ENCODE measurements around the gene FAR2.
"Not testable (repeated sequence)": the region's sequence is repeated elsewhere in the genome, so short reads cannot be mapped to it uniquely, and the experiment has no call there.

The FAR2 gene

DNA sequence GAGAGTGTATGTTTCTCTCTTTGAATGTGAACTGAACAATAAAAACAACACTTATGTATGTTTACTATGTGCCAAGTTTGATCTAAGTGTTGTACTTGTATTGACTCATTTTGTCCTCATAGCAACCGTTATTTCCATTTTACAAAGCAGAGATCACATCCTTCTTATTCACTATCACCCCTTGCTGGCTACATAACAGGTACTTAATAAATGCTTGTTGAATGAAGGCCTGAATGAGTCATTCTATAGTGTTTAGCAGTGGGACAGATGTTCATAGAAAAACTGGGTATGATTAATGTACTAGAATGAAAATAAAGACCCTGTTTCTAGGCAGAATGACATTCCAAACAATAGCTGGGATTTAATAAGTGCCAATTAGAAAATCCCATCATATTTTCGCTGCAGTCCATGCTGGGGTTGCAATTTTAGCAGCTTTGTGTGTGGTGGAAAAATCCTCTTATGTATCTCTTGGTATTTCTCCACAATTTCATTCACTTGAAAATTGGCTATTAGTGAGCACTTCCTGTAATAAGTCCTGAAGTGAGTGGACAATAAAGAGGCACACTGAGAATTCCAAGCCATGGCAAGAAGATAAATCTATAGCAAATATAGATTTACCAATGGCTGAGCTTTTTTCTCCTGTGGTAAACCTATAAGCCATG is 86.0 kb downstream of the FAR2 start:
- DNase-seq (ENCODE audit: low read depth) = no peak

DNA sequence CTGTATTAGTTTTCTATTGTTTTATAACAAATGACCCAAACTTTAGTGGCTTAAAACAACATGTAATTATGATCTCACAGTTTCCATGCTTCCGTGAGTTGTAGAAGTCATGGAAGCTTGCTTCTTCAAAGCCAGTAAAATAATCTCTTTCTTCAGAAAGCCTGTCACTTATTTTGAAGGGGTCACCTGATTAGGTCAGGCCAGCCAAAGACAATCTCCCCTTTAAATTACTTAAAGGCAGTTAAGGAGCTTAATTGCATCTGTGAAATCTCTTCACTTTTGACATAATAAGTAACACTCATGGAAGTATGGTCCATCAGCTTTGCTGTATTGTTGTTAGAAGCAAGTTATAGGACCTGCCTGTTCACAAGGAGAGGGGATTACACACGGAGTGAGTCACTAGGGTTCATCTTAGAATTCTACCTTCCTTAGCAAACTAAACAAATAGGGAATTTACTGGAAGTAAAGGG is 89.8 kb downstream of the FAR2 start:
- DNase-seq (ENCODE audit: low read depth) = no peak

DNA sequence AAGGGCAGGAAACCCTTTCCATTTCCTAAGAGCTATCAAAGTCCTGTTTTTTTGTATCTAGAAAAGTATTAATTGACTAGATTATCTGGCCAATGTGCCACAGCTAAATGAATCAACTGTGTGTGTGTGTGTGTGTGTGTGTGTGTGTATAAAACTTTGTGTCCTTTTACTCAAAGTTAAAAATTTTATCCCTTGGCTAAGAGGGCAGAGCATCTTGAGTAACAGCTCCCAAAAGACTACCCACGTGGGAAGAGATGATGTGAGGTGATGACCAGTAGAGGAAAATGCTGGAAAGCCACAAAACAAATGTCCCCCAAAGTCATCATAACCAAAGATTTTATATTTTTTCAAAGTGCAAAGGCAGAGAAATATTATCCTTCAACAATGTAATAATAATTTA is 90.3 kb downstream of the FAR2 start:
- DNase-seq (ENCODE audit: low read depth) = no peak

DNA sequence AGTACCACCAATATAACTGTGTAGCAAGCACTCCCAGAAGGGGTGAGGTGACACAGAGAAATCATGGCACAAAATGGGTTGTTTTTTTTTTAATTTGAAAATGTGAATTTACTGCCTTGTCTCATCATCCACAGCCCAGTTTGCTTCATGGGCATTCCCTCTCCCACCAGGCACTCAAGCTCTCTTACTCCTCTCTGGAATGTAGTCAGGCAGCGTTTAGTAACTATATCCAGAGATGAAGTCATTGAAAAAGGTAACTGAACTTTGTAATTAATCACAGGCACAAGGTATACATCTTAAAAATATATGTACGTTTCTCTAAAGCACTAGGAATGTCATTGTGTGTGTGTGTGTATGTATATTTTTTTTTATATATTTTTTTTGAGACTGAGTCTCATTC is 91.4 kb downstream of the FAR2 start:
- no peak for DNase-seq (ENCODE audit: low read depth)

DNA sequence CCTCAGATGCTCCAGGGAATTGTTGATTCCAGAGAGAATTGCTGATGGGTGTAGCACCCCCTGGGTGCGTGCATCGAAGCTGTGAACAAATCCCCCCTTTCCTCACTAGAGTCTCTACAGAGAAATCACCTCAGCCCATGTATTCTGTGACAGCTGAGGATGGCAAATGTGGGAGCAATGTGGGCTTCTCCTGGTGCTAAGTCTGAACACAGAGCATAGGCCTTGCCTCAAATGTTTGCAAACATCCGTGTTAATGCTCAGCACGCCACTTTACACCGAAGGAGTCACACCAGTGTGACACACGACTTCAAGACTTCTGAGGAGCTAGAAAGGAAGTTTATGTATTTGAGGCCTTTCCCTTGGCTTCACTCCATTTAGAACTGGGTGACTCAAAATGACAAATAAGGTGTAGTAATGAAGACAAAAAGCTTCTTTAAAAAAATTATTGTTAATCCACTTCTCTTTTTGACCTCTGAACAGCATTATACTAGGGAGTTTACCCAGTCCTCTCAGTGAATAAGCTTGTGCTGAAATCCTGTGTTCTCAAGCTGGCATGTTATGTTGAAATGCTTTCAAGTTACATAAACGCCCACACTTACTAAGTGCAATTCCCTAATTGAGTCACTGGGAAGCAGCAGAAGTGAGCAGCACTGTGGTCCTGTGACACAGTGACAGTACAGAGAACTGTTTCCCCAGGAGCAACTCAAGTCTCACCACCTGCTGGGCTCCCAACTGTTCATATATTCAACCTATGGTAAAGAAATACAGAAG is 92.9 kb downstream of the FAR2 start:
- no peak for DNase-seq (ENCODE audit: low read depth)

DNA sequence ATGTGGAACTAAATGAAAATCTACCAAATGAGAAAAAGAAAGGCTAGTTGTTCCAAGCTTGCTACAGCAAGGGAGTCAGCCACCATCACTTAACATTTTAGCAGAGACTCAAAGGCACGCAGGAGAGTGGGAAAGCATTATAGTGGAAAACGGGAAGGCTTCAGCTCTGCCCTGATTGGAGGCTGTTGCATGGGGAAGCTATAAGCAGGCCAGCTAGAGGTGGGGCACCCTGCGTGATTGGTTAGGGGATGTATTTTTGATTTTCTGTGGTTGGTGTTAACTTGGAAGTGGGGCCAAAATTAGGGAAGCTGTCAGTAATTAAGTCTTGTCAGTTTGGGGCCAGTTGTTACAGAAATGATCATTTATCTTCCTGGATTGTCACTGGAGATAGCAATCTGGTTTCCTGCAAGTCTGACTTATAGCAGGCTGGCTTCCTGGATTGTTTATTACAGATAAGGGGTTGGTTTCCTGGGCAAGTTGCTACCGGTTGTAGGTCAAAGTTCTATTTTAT is 93.9 kb downstream of the FAR2 start:
- no peak for DNase-seq (ENCODE audit: low read depth)

DNA sequence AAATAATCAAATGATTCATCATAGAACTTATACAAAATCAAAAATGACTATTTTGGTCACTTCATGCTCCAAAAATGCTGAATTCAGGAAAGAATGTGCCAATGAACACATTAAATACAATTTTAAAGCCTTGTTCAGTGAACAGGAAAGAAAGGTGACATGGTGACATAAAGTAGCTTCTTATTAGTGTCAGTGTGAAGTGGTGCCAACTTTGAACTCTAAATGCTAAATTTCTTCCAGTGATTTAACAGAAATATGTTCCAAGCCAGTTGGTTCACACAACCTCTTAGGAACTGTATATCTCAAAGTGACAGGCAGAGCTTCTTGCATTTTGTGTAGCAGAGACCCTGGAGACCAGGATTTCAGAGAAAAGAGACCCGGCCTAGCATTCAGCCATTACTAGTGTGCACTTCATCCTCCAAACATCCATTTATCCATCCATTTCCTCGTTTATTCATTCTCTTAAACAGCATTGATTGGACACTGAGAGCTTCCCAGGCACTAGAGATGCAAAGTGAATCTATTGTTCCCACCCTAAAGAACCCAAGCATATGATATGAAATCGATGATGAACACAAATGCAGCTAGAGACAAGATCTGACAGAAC is 95.2 kb downstream of the FAR2 start:
- no peak for DNase-seq (ENCODE audit: low read depth)

DNA sequence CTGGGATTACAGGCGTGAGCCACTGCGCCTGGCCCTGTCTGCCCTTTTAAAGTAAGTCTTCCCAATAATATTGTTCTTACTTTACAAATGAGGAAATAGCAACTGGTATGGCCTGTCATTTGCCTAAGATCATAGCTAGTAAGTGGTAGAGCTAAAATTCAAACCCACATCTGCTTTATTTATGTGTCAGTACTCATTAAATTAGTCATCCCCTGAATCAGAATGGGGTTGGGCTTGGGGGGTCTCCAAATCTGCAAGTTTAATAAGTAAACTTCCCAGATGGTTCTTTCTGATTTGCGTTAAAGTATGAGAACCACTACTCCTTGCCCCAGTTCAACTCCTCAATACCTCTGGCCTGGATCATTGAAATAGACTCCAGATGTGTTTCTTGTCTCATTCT is 96.2 kb downstream of the FAR2 start:
- no peak for DNase-seq (ENCODE audit: low read depth)

DNA sequence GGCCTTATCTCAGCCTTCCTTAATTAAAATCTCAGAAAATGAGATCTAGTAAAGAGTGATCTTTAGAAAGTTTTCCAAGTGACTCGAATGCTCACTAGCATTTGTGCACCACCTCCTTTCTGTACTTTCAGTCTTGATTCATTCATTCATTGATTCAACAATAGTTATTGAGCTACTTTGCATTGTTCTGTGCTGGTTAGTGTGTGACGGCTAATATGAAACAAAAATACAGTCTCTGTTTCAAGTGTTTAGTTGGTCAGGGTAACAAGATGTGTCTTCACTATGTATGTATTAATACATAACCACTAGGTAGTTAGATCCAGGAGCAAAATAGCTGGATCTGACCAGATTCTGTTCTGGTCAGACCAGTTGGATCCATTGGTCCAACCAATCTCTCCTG is 100.9 kb downstream of the FAR2 start:
- no peak for DNase-seq (ENCODE audit: low read depth)

DNA sequence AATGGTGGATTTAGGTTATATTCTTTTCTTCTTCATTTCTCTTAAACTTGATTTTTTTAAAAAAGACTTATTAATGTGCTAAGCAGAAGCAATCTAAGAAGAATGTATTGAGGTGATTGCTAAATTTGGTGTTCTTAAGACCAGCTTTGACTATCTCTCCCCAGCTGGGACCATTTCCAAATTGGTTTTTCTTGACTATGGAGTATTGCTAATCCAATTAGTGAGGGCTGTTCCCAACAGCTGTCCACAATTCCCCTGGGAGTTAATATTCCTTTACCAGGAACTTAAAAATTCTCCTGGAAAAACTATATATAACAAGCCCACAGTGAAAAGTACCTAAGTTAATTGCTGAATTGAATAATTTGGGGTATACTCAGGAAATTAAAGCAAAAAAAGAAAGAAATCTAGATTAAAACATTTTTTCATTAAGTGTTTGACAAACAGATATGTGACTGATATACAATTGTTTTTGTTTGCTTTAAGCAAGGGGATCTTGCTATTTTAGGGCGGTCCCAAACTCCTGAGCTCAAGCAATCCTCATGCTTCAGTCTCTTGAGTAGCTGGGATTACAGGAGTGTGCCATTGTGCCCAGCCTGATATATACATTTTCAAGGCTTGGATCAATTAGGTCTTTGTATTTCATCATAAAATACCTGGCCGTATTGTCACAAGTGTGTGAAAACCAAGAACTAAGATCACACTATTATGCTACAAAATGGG is 105.0 kb downstream of the FAR2 start:
- DNase-seq (ENCODE audit: low read depth) = no peak

DNA sequence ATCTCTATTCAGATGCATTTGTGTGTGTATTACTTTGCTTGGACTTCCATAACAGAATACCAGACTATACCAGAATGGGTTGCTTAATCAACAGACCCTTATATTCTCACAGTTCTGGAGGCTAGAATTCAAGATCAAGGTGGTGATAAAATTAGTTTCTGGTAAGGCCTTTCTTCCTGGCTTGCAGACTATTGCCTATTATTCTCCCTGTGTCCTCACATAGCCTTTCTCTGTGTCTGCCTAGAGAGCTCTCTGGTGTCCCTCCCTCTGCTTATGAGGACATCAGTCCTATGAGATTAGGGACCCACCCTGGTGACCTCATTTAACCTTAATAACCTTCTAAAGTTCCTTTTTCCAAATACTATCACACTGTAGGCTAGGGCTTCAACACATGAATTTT is 106.0 kb downstream of the FAR2 start:
- no peak for DNase-seq (ENCODE audit: low read depth)

DNA sequence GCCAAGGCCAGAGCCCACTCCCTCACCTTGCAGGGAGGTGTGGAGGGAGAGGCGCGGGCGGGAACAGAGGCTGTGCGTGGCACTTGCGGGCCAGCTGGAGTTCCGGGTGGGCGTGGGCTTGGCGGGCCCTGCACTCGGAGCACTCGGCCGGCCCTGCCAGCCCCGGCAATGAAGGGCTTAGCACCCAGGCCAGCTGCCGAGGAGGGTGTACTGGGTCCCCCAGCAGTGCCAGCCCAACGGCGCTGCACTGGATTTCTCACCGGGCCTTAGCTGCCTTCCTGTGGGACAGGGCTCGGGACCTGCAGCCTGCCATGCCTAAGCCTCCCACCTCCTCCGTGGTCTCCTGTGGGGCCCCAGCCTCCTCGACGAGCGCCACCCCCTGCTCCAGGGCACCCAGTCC is 107.5 kb downstream of the FAR2 start:
- DNase-seq (ENCODE audit: low read depth) = no peak

DNA sequence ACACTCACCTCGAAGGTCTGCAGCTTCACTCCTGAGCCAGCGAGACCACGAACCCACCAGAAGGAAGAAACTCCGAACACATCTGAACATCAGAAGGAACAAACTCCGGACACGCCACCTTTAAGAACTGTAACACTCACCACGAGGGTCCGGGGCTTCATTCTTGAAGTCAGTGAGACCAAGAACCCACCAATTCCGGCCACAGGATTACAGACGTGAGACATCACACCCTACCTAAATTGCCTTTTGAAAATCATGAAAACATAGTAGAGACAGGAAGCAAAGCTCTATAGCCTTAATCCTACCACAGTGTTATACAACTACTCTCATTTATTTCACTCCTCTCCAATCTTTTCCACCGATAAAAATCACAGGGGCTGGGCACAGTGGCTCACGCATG is 108.6 kb downstream of the FAR2 start:
- DNase-seq (ENCODE audit: low read depth) = not testable (repeated sequence)

DNA sequence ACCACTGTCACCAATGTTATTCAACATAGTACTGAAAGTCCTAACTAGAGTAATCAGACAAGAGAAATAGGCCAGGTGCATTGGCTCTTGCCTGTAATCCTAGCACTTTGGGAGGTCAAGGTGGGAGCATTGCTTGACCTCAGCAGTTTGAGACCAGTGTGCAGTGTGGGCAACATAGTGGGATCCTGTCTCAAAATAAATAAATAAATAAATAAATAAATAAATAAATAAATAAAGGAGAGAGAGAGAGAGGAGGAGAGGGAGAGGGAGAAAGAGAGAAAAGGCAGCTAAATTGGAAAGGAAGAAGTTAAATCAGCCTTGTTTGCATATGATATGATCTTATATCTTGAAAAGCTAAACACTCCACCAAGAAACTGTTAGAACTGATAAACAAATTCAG is 115.3 kb downstream of the FAR2 start:
- DNase-seq (ENCODE audit: low read depth) = no peak

DNA sequence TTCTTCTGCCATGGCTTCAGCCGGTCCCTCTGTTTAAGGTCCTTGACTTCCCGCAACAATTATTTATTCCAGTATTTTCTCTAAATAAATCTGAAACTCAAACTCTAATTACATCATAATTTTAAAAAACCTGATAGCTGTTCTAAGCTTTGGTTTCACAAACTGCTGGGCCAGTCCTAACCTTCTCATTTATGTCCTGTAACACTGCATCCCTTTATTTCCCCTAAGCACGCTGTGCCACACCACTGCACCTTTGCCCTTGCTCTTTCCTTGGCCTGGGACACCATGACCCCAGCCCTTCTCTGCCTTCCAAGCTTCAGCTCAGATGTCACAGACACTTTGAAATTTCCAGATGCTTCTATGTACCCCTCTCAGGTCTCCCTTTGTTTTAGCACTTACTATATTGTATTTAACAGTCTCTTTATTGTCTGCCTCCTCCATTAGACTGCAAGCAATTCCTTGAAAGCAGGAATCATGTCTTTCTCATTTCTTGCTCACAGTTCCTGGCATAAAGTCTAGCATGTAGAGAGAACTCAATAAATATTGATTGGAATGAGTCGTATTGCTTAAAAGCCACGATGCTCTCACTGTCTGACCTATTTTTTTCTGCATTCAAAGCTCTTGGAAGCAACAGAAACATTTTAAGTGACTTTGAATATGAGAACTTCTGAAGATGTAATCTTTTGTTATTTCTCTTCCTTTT is 120.8 kb downstream of the FAR2 start:
- DNase-seq (ENCODE audit: low read depth) = no peak

DNA sequence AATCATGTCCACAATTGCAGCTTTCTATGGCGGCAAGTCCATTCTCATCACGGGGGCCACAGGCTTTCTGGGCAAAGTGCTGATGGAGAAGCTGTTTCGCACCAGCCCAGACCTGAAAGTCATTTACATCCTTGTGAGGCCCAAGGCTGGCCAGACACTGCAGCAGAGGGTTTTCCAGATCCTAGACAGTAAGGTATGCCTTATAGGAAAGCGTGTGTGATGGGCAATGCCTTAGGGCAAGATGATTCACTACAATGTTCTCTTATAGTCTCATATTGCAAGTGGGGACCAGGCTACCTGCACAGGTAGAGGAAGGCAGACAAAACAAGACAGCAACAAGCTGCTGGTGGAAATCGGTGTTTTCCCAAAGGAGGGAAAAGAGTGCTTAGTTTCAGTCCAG is 121.4 kb downstream of the FAR2 start:
- DNase-seq (ENCODE audit: low read depth) = no peak

DNA sequence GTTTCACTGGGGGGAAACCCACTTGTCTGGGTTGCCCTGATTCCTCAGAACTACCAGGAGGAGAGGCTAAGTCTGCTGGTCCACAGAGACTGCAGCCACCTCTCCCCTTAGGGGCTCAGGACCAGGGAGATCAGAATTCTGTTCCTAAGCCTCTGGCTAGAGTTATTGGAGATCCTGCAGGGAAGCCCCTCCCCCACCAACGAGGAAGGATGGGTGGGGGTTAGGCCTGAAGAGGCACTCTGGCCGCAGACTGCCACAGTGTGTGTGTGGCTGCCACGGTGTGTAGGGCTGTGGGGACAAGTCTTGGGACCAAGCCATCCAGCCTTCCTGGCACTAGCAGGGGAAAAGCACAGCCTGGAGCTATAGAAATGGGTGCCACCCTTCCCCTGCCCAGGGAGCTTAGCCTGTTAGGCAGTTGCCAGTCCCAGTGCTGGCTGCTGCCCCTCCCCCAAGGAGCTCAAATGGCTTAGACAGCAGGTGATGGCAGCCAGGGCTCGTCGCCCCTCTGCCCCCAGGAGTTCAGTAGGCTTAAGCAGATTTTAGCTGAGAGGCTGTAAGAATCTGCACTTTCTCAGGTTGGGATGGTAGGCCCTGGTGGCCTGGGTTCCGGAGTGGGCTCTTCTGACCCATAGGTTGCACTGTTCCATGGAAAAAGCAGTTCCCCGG is 124.2 kb downstream of the FAR2 start:
- no peak for DNase-seq (ENCODE audit: low read depth)

DNA sequence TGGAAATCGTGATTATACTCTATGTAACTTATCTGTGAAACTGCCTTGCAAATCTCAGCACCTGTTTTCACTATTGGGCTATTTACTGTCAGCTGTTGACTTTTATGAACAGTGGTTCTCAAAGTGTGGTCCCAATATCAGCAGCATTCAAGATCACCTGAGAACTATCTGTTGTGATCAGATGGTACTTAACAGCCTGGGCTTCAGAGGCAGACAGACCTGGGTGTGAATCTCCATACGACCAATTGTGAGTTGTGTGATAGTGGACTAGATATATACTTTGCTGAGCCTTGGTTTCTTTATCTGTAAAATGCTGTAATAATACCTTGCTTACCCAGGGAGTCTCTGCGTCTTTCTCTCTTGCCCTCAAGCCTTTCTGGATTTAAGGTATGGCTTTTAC is 126.8 kb downstream of the FAR2 start:
- DNase-seq (ENCODE audit: low read depth) = no peak

DNA sequence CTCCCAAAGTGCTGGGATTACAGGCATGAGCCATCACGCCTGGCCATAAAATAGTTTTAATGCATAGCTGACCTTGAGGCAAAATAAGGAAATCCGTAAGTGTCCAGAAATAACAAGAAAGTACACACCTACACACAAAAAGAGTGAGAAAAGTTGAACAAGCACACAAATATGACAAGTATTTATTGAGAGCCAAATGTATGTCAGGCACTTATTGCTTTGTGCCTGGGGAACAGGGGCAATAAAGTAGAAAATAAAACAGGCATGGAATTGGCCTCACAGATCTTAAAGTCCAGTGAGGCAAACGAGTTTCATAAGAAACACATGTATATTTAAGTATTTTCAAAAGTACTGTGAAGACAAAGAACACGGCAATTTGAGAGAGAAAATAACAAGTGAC is 128.2 kb downstream of the FAR2 start:
- no peak for DNase-seq (ENCODE audit: low read depth)

DNA sequence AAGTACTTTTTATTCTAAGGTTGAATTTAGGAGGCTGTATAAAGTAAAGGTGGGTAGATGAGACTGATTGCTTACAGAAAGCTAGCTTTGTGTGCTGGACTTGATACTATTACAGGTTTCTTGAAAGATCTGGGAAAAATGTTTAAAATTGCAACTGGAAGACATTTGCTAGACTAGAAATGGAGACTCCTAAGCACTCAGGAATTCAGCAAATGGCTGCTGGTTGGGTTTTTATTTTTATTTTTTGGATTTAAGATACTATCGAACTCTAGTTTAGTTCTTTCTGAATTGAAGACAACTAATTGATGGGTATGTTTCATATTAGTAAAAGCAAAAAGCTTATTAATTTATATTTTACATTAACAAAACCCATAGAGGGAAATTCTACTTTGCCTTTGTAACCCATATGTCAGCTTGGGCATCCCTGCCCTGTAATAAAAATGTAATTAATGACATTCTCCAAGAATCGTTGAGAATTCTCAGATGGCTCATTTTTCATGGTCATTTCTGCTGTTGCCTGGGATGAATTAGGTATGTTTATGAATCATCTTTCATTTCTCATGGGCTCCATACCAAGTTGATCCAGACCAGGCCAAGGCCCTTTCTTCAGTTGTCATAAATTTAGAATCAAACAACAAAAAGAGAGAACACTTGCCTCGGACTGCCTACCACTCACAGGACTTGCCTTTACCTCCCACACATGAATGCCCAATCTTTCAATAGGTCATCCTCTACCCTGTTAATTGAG is 129.8 kb downstream of the FAR2 start:
- no peak for DNase-seq (ENCODE audit: low read depth)

All from stimulated activated CD8-positive, alpha-beta memory T cell treated with anti-CD3 and anti-CD28 coated beads, Interleukin-15, amount 100 ng/mL, for 1 hour (primary cell).